ENCODE results near the gene SETD1A.

Gene SETD1A

GRCh38 chr16:30983289-30983889 lies 25.8 kb downstream of the SETD1A start:
- H3K27ac ChIP-seq (ENCODE audit: low read length), result no peak overlapping the region
- no peak overlapping the region for H3K9ac ChIP-seq (ENCODE audit: low read length in 2 of 2)
- H3K9me3 ChIP-seq (ENCODE audit: control insufficient read depth in 2 of 2, low read length in 2 of 2), result no peaks in the 10 kb centered on the region
- no peak overlapping the region for H3K4me3 ChIP-seq (ENCODE audit: low read length in 2 of 2)
- H3K4me1 ChIP-seq (ENCODE audit: control insufficient read depth, insufficient read depth, low read length), result peaks cover 13% of the 10 kb centered on the region
- no peaks in the 10 kb centered on the region for H3K27me3 ChIP-seq (ENCODE audit: control insufficient read depth in 1 of 2, insufficient read depth in 2 of 2, low read length in 2 of 2)
- peaks cover 20 to 32% of the 10 kb centered on the region in 2 donors for H3K36me3 ChIP-seq (ENCODE audit: control insufficient read depth in 2 of 2, insufficient read depth in 2 of 2, low read length in 2 of 2)

- Histone ChIP-seq H3K27me3 (ENCODE audit: control insufficient read depth in 1 of 2, insufficient read depth in 2 of 2, low read length in 2 of 2) (no peaks in the 10 kb centered on the region), H3K9me3 (ENCODE audit: control insufficient read depth in 2 of 2, low read length in 2 of 2) (no peaks in the 10 kb centered on the region), H3K9ac (ENCODE audit: low read length in 2 of 2) (no peak overlapping the region), H3K4me1 (ENCODE audit: control insufficient read depth, insufficient read depth, low read length) (peaks cover 13% of the 10 kb centered on the region), H3K36me3 (ENCODE audit: control insufficient read depth in 2 of 2, insufficient read depth in 2 of 2, low read length in 2 of 2) (peaks cover 17 to 29% of the 10 kb centered on the region in 2 donors), H3K4me3 (ENCODE audit: low read length in 2 of 2) (no peak overlapping the region), H3K27ac (ENCODE audit: low read length) (no peak overlapping the region)
These were observed 26.5 kb downstream of the SETD1A start for GRCh38 chr16:30983898-30984610.

GRCh38 chr16:30984669-30985400 lies 27.3 kb downstream of the SETD1A start, which contains the start of gene HSD3B7:
HSD3B7 (plus strand) TSS chr16:30985207; CDS start chr16:30985659, 452 bp downstream.
- Histone ChIP-seq H3K9me3 (ENCODE audit: control insufficient read depth in 2 of 2, low read length in 2 of 2) (no peaks in the 10 kb centered on the region), H3K27ac (ENCODE audit: low read length) (no peak within 1 kb of the TSS), H3K4me3 (ENCODE audit: low read length in 2 of 2) (peak within 1 kb of the TSS; percentile 61 to 76), H3K27me3 (ENCODE audit: control insufficient read depth in 1 of 2, insufficient read depth in 2 of 2, low read length in 2 of 2) (no peaks in the 10 kb centered on the region), H3K9ac (ENCODE audit: low read length in 2 of 2) (peak within 1 kb of the TSS; percentile 43 to 71), H3K36me3 (ENCODE audit: control insufficient read depth in 2 of 2, insufficient read depth in 2 of 2, low read length in 2 of 2) (peaks cover 17 to 26% of the 10 kb centered on the region in 2 donors), H3K4me1 (ENCODE audit: control insufficient read depth, insufficient read depth, low read length) (peaks cover 13% of the 10 kb centered on the region)

- H3K27me3 ChIP-seq (ENCODE audit: control insufficient read depth in 1 of 2, insufficient read depth in 2 of 2, low read length in 2 of 2), result peaks cover 0 to 2% of the 10 kb centered on the region in 2 donors
- H3K4me3 ChIP-seq (ENCODE audit: low read length in 2 of 2), result peak overlapping the region; percentile 61 to 76
- no peaks in the 10 kb centered on the region for H3K9me3 ChIP-seq (ENCODE audit: control insufficient read depth in 2 of 2, low read length in 2 of 2)
- H3K27ac ChIP-seq (ENCODE audit: low read length), result no peak overlapping the region
- H3K4me1 ChIP-seq (ENCODE audit: control insufficient read depth, insufficient read depth, low read length), result peaks cover 13% of the 10 kb centered on the region
- peak overlapping the region; percentile 43 to 71 for H3K9ac ChIP-seq (ENCODE audit: low read length in 2 of 2)
- H3K36me3 ChIP-seq (ENCODE audit: control insufficient read depth in 2 of 2, insufficient read depth in 2 of 2, low read length in 2 of 2), result peaks cover 12 to 21% of the 10 kb centered on the region in 2 donors
These were observed 28.0 kb downstream of the SETD1A start for GRCh38 chr16:30985401-30986128.

GRCh38 chr16:30986129-30986991 lies 28.8 kb downstream of the SETD1A start:
- Histone ChIP-seq H3K9ac (ENCODE audit: low read length in 2 of 2) (no peak overlapping the region), H3K4me1 (ENCODE audit: control insufficient read depth, insufficient read depth, low read length) (peaks cover 13% of the 10 kb centered on the region), H3K27me3 (ENCODE audit: control insufficient read depth in 1 of 2, insufficient read depth in 2 of 2, low read length in 2 of 2) (peaks cover 0 to 2% of the 10 kb centered on the region in 2 donors), H3K4me3 (ENCODE audit: low read length in 2 of 2) (peak overlapping the region in 1 of 2 donors; percentile 76), H3K27ac (ENCODE audit: low read length) (no peak overlapping the region), H3K36me3 (ENCODE audit: control insufficient read depth in 2 of 2, insufficient read depth in 2 of 2, low read length in 2 of 2) (peaks cover 7 to 18% of the 10 kb centered on the region in 2 donors), H3K9me3 (ENCODE audit: control insufficient read depth in 2 of 2, low read length in 2 of 2) (no peaks in the 10 kb centered on the region)

- Histone ChIP-seq H3K36me3 (ENCODE audit: control insufficient read depth in 2 of 2, insufficient read depth in 2 of 2, low read length in 2 of 2) (peaks cover 7 to 9% of the 10 kb centered on the region in 2 donors), H3K9me3 (ENCODE audit: control insufficient read depth in 2 of 2, low read length in 2 of 2) (no peaks in the 10 kb centered on the region)
These were observed 30.1 kb downstream of the SETD1A start for GRCh38 chr16:30987581-30988190.

GRCh38 chr16:30989469-30990047 lies 32.0 kb downstream of the SETD1A start:
- peaks cover 0 to 2% of the 10 kb centered on the region in 2 donors for H3K27me3 ChIP-seq (ENCODE audit: control insufficient read depth in 1 of 2, insufficient read depth in 2 of 2, low read length in 2 of 2)
- H3K4me3 ChIP-seq (ENCODE audit: low read length in 2 of 2), result no peak overlapping the region
- no peak overlapping the region for H3K9ac ChIP-seq (ENCODE audit: low read length in 2 of 2)
- no peak overlapping the region for H3K27ac ChIP-seq (ENCODE audit: low read length)
- H3K36me3 ChIP-seq (ENCODE audit: control insufficient read depth in 2 of 2, insufficient read depth in 2 of 2, low read length in 2 of 2), result no peaks in the 10 kb centered on the region
- no peaks in the 10 kb centered on the region for H3K9me3 ChIP-seq (ENCODE audit: control insufficient read depth in 2 of 2, low read length in 2 of 2)
- H3K4me1 ChIP-seq (ENCODE audit: control insufficient read depth, insufficient read depth, low read length), result peaks cover 13% of the 10 kb centered on the region

More at GRCh38 chr16:30987581-30988190, 30.1 kb downstream of the SETD1A start:
- H3K27me3 ChIP-seq (ENCODE audit: control insufficient read depth in 1 of 2, insufficient read depth in 2 of 2, low read length in 2 of 2), result peaks cover 0 to 2% of the 10 kb centered on the region in 2 donors
- H3K4me1 ChIP-seq (ENCODE audit: control insufficient read depth, insufficient read depth, low read length), result peaks cover 13% of the 10 kb centered on the region
- H3K4me3 ChIP-seq (ENCODE audit: low read length in 2 of 2), result no peak overlapping the region
- H3K9ac ChIP-seq (ENCODE audit: low read length in 2 of 2), result no peak overlapping the region
- no peak overlapping the region for H3K27ac ChIP-seq (ENCODE audit: low read length)

- Histone ChIP-seq H3K27ac (ENCODE audit: low read length) (no peak overlapping the region), H3K9me3 (ENCODE audit: control insufficient read depth in 2 of 2, low read length in 2 of 2) (no peaks in the 10 kb centered on the region), H3K4me3 (ENCODE audit: low read length in 2 of 2) (no peak overlapping the region), H3K9ac (ENCODE audit: low read length in 2 of 2) (no peak overlapping the region), H3K27me3 (ENCODE audit: control insufficient read depth in 1 of 2, insufficient read depth in 2 of 2, low read length in 2 of 2) (peaks cover 0 to 2% of the 10 kb centered on the region in 2 donors), H3K36me3 (ENCODE audit: control insufficient read depth in 2 of 2, insufficient read depth in 2 of 2, low read length in 2 of 2) (no peaks in the 10 kb centered on the region), H3K4me1 (ENCODE audit: control insufficient read depth, insufficient read depth, low read length) (peaks cover 11% of the 10 kb centered on the region)
These were observed 32.6 kb downstream of the SETD1A start for GRCh38 chr16:30990105-30990504.

GRCh38 chr16:30991052-30991451 lies 33.5 kb downstream of the SETD1A start:
- Histone ChIP-seq H3K27me3 (ENCODE audit: control insufficient read depth in 1 of 2, insufficient read depth in 2 of 2, low read length in 2 of 2) (peaks cover 0 to 2% of the 10 kb centered on the region in 2 donors), H3K9ac (ENCODE audit: low read length in 2 of 2) (no peak overlapping the region), H3K4me1 (ENCODE audit: control insufficient read depth, insufficient read depth, low read length) (peaks cover 1% of the 10 kb centered on the region), H3K36me3 (ENCODE audit: control insufficient read depth in 2 of 2, insufficient read depth in 2 of 2, low read length in 2 of 2) (no peaks in the 10 kb centered on the region), H3K9me3 (ENCODE audit: control insufficient read depth in 2 of 2, low read length in 2 of 2) (no peaks in the 10 kb centered on the region), H3K27ac (ENCODE audit: low read length) (no peak overlapping the region), H3K4me3 (ENCODE audit: low read length in 2 of 2) (no peak overlapping the region)

All from stomach smooth muscle (tissue), 2 donors.